HG02678 (cell line): ENCODE measurements around the gene EIF2S2.

Source experiments
- ATAC-seq: cut with Tn5 transposase; IDR thresholded peaks from one replicate; pipeline ENCODE4 v1.9.1; 2021; ENCODE audit warnings: mild to moderate bottlenecking, moderate library complexity; ENCODE audit not compliant: unreplicated experiment

Gene EIF2S2

GRCh38 chr20:34122274-34122980 is 10.4 kb upstream of the EIF2S2 start:
- no peak for ATAC-seq

DNA sequence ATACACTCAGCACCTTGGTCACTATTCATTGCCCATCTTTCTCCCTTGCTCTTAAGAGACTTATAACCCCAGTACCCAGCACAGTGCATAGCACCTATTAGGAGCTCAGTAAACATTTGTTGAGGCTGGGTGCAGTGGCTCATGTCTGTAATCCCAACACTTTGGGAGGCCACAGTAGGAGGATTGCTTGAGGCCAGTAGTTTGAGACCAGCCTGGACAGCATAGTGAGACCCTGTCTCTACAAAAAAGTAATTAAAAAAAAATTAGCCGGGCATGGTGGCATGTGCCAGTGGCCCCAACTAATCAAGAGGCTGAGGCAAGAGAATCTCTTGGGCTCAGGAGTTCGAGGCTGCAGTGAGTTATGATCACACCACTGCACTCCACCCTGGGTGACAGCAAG is 8.2 kb upstream of the EIF2S2 start:
- ATAC-seq: no peak

DNA sequence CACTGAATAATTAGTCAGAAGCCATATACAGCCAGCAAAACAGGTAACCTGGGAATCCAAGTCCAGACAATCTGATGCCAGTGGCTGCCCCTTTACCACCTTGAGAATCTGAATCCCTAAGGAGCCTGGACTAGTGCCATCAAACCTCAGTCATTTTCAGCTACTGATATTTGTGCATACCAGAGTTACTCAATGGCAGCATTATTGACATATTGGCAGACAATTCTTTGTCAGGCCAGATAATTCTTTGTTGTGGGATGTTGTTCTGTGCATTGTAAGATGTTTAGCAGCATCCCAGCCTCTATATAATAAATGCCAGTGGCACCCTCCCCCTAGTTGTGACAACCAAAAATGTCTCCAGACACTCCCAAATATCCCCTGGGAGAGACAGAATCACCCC is 3.2 kb upstream of the EIF2S2 start:
- ATAC-seq: no peak

GRCh38 chr20:34114809-34115208 is 2.8 kb upstream of the EIF2S2 start:
- ATAC-seq: no peak

DNA sequence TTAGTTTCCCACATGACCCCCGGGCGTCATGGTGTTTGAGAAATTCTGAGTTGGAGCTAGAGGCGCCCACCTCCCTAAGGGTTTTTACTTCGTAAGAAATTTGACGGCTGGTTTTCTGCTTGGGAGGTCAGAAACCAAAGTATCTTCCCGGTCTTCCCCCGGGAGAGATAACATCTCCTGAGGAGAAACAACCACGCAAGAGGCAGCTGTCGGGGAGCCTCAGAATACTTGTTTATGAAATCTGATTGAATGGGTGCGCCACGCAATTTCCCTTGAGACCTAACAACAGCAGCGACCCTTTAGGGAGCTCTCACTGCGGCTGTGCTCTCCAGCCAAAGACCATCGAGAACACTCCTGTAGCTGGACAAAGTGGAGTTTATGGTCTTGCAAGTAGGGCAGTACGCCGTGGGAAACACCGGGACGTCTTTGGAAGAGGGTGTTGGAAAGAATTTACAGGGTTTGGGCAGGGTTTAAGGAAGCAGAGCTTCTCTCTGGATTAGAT is 608 bp upstream of the EIF2S2 start:
- no peak for ATAC-seq

DNA sequence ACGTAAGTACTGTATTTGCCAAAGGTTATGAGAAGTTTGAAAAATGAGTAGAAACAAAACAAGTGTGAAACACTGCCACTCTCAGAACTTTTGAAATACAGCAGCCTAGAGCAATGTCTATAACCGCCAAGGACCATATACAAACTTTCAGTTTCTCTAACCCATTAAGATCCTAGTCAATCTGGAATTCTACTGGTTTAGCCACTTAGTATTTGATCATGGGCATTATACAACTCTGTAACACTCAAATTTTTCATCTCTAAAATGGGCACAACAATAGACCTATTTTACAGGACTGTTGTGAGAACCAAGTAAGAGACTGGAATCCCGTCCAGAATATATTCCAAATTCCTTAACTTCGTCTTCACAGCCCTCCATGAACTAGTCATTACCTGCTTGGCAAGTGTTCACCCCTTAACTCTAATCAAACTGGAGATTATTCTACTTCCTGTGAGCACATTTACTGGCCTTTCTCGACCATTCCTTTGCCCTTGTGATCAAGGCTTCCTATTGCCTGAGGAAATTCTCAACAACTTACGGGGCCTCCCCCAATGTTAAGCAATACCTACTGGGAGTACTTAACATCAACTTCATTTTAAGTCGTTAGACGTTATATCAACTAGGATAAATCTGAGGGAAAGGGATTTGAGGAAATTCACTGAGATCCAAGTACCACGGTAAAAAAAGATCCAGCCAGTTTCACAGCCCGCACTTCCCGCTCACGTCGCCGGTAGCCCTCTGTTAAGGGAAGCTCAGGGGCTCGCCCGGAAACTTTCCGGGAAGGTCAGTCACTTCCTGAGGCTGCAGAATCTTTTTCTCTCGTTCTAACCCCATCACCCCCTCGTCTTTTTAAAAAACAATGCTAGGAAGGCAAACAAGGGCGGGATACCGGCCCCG is 1.1 kb downstream of the EIF2S2 start:
- ATAC-seq: no peak

DNA sequence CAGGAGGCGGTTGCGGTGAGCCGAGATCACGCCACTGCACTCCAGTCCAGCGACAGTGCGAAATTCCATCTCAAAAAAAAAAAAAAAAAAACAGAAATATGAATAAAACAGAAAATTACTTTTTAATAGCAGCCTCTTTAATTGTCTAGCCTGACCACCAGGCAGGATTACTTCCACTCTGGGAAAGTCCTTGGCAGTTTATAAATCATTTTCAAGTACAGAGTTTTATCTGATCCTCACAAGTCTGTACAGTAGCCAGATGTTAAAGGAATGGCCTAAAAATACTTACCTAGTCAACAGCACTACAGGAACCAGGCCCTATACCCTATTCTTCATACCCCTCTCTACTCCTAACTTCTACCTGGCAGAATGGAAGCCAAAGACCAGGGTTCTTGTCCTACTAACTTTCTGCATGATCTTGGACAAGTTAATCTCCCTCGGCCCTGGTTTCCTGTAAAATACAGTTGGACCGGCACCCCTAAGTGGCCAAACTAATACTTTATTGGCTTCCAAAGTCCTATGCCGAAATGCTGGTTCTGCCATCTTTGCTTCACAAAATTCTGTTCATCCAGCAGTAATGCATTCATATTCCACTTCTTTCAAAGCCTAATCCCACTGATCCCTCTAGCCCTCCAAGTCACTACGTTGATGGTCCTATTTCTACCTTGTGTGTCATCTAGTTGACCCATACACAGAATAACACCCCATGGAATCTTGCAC is 1.9 kb downstream of the EIF2S2 start:
- ATAC-seq: no peak

- no peak for ATAC-seq
Observed at GRCh38 chr20:34109442-34109841, 2.6 kb downstream of the EIF2S2 start.

GRCh38 chr20:34108616-34109174 is 3.3 kb downstream of the EIF2S2 start:
- ATAC-seq: no peak

DNA sequence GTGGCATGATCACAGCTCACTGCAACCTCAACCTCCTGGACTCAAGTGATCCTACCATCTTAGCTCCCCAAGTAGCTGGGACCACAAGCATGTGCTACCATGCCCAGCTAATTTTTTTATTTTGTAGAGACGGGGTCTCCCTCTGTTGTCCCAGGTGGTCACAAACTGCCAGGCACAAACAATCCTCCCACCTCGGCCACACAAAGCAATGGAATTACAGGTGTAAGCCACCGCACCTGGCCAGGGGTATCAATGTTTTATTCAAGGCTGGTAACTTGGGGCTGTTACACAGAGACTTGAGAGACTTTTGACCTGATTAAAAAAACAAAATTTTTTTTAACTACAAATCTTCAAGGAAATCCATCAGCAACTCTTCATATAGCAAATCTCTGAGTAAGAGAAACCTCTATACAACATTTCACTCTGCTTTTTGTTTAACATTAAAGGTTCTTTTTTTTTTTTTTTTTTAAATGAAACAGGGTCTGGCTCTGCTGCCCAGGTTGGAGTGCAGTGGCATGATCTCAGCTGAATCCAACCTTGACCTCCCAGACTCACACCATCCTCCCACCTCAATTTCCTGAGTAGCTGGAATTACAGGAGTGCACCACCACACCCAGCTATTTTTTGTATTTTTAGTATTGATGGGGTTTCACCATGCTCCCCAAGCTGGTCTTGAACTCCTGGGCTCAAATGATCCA is 5.9 kb downstream of the EIF2S2 start:
- ATAC-seq: no peak

GRCh38 chr20:34104059-34104458 is 8.0 kb downstream of the EIF2S2 start:
- ATAC-seq: no peak

DNA sequence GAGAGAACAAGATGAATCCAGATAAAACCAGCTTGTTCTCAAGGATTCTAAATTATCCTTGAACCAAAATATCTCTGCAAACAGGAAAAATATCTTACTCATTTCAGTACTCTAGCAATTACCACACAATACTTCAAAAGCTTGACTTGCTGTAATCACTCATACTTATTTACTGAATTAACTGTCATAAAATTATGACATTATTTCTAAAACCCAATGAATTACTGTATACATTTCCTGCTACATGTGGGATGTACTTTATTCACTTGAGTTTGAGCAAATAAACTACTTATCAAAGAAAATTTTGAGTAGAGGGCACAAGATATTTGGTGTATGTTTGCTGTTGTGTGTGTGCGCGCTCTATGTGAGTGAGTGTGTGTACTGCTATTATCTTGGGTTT is 9.7 kb downstream of the EIF2S2 start:
- ATAC-seq: no peak

- no peak for ATAC-seq
Observed at GRCh38 chr20:34100576-34100975, 11.5 kb downstream of the EIF2S2 start.

DNA sequence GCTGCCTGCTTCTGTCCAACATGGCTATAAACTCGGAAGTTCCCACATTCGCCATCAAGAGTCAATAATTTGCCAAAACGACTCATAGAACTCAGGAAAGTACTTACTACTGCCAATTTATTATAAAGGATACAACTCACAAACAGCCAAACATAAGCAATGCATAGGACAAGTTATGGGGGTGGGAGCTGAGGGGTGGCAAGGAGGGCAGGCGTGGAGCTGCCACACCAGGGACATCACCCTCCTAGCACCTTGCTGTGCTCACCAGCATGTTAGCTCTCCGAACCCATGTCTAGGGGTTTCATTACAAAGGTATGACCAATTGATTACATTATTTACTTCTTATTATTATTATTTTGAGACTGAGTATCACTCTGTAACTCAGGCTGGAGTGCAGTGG is 12.4 kb downstream of the EIF2S2 start:
- ATAC-seq: no peak

- ATAC-seq: no peak
Observed at GRCh38 chr20:34098570-34098969, 13.5 kb downstream of the EIF2S2 start.

DNA sequence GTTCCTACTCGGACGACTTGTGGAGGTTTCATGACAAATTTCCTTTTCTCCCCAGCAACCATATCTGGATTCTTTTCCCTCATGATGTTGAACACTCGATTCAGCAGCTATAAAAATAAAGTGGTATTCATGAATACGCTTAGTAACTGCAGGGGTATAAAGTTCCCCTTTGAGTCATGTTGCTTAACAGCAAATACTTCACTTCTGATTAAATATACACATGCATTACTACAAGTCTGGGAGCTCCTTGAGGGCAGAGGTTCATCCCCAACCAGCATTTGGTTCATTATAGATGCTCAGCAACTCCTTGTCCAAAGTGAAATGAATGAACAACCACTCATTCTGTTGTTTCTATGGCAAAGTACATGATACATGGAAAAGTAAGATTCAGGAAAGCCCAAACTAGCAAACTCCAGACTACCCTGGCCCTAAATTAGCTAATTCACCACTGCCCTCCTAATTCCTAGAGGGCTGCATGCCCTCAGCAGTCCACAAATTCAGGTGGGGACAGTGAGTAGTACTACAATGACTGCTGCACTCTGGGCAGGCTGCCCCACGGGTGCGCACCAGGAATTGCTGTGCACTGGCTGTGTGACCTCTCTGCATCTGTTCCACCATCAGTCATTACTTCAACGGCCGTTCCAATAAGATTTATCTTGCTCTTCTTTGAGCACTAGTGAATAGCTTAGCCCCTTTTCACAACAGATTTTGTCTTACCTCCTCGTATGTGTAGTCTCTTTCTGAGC is 15.2 kb downstream of the EIF2S2 start:
- no peak for ATAC-seq

- no peak for ATAC-seq
Observed at GRCh38 chr20:34095825-34096224, 16.2 kb downstream of the EIF2S2 start.

DNA sequence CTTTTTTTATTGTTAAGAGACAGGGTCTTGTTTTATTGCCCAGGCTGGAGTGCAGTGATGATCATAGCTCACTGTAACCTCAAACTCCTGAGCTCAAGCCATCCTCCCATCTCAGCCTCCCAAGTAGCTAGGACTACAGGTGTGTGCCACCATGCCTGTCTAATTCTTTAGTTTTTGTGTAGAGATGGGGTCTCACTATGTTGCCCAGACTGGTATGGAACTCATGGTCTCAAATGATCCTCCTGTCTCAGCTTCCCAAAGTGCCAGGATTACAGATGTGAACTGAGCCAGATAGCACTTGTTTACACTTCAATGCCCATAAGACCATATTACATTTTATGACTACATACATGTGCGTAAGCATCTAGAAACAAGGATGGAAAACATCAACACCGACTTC is 18.1 kb downstream of the EIF2S2 start:
- no peak for ATAC-seq

DNA sequence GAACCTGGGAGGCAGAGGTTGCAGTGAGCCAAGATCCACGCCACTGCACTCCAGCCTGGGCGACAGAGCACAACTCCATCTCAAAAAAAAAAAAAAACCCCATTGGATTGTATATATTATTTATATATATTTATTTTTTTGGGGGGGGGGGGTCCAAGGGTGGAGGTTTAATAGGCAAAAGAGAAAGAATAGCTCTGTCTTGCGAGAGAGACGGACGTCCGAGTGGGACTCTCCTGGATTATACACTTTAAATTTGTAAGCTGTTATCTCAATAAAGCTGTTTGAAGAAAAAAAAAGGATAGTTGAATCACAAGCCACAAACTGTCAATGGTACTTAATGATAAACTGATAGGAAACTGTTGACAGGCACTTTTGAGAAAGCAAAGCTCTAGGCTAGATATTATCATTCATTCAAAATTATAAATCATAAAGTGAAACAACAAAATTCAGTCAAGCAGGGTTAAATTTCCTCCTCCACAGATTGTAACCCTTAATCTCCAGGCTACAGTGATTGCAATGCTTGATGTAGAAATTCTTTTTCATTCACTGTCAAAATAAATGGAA is 20.3 kb downstream of the EIF2S2 start:
- ATAC-seq: no peak

DNA sequence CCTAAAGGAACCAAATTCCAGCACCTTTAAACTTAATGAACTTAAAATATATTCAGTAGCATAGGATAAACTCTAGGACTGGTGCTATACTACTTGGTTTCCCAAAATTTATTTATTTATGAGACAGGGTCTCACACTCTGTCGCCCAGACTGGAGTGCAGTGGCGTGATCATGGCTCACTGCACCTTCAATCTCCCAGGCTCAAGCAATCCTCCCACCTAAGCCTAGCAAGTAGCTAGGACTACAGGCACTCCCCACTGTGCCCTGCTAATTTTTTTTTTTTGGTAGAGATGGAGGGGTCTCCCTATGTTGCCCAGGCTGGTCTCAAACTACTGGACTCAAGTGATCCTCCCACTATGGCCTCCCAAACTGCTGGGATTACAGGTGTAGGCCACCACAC is 21.4 kb downstream of the EIF2S2 start:
- no peak for ATAC-seq
